HCT116 (cell line): Measurements from ENCODE around the gene ABCG1. TPM values are rescaled to one million over a fixed set of nuclear protein-coding genes. Genes with fewer than 3 reads are reported as not detected.

Source experiments
- ATAC-seq: fragments of 200-7000 bp; cut with Tn5 transposase; 2 replicates; pipeline ENCODE4 v1.9.1; 2020; ENCODE audit warnings: mild to moderate bottlenecking, moderate library complexity
- BruUV-seq: library from RNA; stranded (reverse); fragments of 400-500 nt; replicated peaks from 2 replicates; lab custom pipeline; 2021; lab: Mats Ljungman, UMichigan
- CTCF ChIA-PET: fragments of 300-600 bp; sonication (Branson Sonifier 250); formaldehyde crosslinking; loops from one replicate; lab custom pipeline; 2021; ENCODE audit warnings: antibody characterized with exemption; lab: Charles Lee
- POLR2A ChIA-PET: fragments of 300-600, 350-600 bp; sonication (Branson Sonifier 250); formaldehyde crosslinking; loops from one replicate; lab custom pipeline; 2021; ENCODE audit warnings: antibody characterized with exemption; lab: Charles Lee
- RAD21 ChIA-PET, 2 experiments: fragments of 300-600 bp; sonication (Branson Sonifier 250); formaldehyde crosslinking; loops; one replicate each; lab custom pipeline; 2023; ENCODE audit warnings: low total read pairs in 2 of 2; ENCODE audit not compliant: uncharacterized antibody in 2 of 2, unreplicated experiment in 2 of 2, low non-redundant PET in 1 of 2; lab: Charles Lee
- DNase-seq: peaks from one replicate; pipeline ENCODE4 v3.0.0-alpha.2; 2010; ENCODE audit warnings: low read depth, low spot score
- H2AFZ ChIP-seq: fragments of 200-600 bp; shearing (Covaris generic), sonication (generic); 2 replicates; pipeline ENCODE4 v1.6.1; 2017; ENCODE audit warnings: low read depth, mixed run types, mixed read lengths, antibody characterized with exemption, low read length; ENCODE audit not compliant: poor library complexity, severe bottlenecking
- H3K27ac ChIP-seq: 2 replicates; pipeline ENCODE4 v1.5.1; 2012; ENCODE audit warnings: low read depth, low read length
- H3K27me3 ChIP-seq: fragments of 200-600 bp; sonication (generic); 2 replicates; pipeline ENCODE4 v1.6.1; 2016; ENCODE audit warnings: mixed run types, low read length, mixed read lengths; ENCODE audit not compliant: insufficient read depth
- H3K36me3 ChIP-seq, 2 experiments: fragments of 200-500 bp in 1 of 2; fragments of 200-600 bp in 1 of 2; sonication (Bioruptor generic) in 1 of 2; sonication (generic) in 1 of 2; 2 replicates each; pipeline versions ENCODE4 v1.5.1 to v1.6.1; 2014 to 2016; ENCODE audit warnings: low read length in 2 of 2, inconsistent platforms in 1 of 2, mixed read lengths in 1 of 2, mixed run types in 1 of 2; ENCODE audit not compliant: insufficient read depth in 2 of 2, control insufficient read depth in 1 of 2
- H3K4me1 ChIP-seq, 2 experiments: fragments of 200-600 bp in 1 of 2; sonication (generic) in 1 of 2; 2 replicates each; pipeline versions ENCODE4 v1.5.1 to v1.6.1; 2012 to 2017; ENCODE audit warnings: low read length in 2 of 2, inconsistent platforms in 1 of 2, mild to moderate bottlenecking in 1 of 2, mixed read lengths in 1 of 2, mixed run types in 1 of 2, moderate library complexity in 1 of 2; ENCODE audit not compliant: insufficient read depth in 2 of 2, control insufficient read depth in 1 of 2
- H3K4me2 ChIP-seq: fragments of 200-600 bp; sonication (generic); 2 replicates; pipeline ENCODE4 v1.6.1; 2017; ENCODE audit warnings: mixed run types, low read length, mixed read lengths
- H3K4me3 ChIP-seq, 2 experiments: fragments of 200-600 bp in 1 of 2; sonication (generic) in 1 of 2; replicated peaks in 1 of 2; 2 replicates each; pipeline ENCODE4 v1.5.1; 2011 to 2016; ENCODE audit warnings: low read length in 2 of 2, control low read depth in 1 of 2, low read depth in 1 of 2, mild to moderate bottlenecking in 1 of 2, mixed read lengths in 1 of 2, mixed run types in 1 of 2
- H3K79me2 ChIP-seq: fragments of 200-600 bp; sonication (generic); 2 replicates; pipeline ENCODE4 v1.6.1; 2017; ENCODE audit warnings: mild to moderate bottlenecking, mixed run types, low read length, moderate library complexity, mixed read lengths; ENCODE audit not compliant: insufficient read depth
- H3K9ac ChIP-seq: fragments of 200-600 bp; sonication (generic); 2 replicates; pipeline ENCODE4 v1.6.1; 2016; ENCODE audit warnings: low read length, mixed read lengths
- H3K9me2 ChIP-seq: fragments of 200-600 bp; sonication (generic), shearing (Covaris generic); 2 replicates; pipeline ENCODE4 v1.6.1; 2017; ENCODE audit warnings: mixed run types, mild to moderate bottlenecking, moderate library complexity; ENCODE audit not compliant: insufficient read depth
- H3K9me3 ChIP-seq, 2 experiments: fragments of 200-500 bp in 1 of 2; fragments of 200-600 bp in 1 of 2; sonication (Bioruptor generic) in 1 of 2; sonication (generic) in 1 of 2; 2 replicates each; pipeline ENCODE4 v1.6.1; 2014 to 2017; ENCODE audit warnings: low read length in 2 of 2, mixed read lengths in 2 of 2, inconsistent platforms in 1 of 2, low read depth in 1 of 2, mild to moderate bottlenecking in 1 of 2, mixed run types in 1 of 2, moderate library complexity in 1 of 2; ENCODE audit not compliant: control insufficient read depth in 1 of 2, insufficient read depth in 1 of 2
- H4K20me1 ChIP-seq: fragments of 200-600 bp; sonication (generic), shearing (Covaris generic); 2 replicates; pipeline ENCODE4 v1.6.1; 2017; ENCODE audit warnings: mixed run types, mild to moderate bottlenecking, moderate library complexity; ENCODE audit not compliant: insufficient read depth
- CBX3 ChIP-seq: IDR thresholded peaks from 2 replicates; pipeline ENCODE4 v1.6.1; 2012; ENCODE audit warnings: low read depth
- CEBPB ChIP-seq: IDR thresholded peaks from 2 replicates; pipeline ENCODE4 v1.6.1; 2012; ENCODE audit warnings: low read depth
- EGR1 ChIP-seq: IDR thresholded peaks from 2 replicates; pipeline ENCODE4 v1.6.1; 2012; ENCODE audit warnings: low read depth
- EZH2phosphoT487 ChIP-seq: fragments of 200-600 bp; IDR thresholded peaks from 2 replicates; pipeline ENCODE4 v1.6.1; 2018; ENCODE audit warnings: antibody characterized with exemption, borderline replicate concordance
- POLR2AphosphoS5 ChIP-seq: IDR thresholded peaks from 2 replicates; pipeline ENCODE4 v1.6.1; 2011; ENCODE audit warnings: mild to moderate bottlenecking, low read depth, low read length, moderate library complexity
- RAD21 ChIP-seq: IDR thresholded peaks from 2 replicates; pipeline ENCODE4 v1.6.1; 2012; ENCODE audit warnings: low read depth, mild to moderate bottlenecking
- SIN3A ChIP-seq: IDR thresholded peaks from 2 replicates; pipeline ENCODE4 v1.6.1; 2012; ENCODE audit warnings: low read depth
- SRF ChIP-seq: IDR thresholded peaks from 2 replicates; pipeline ENCODE4 v1.6.1; 2012; ENCODE audit warnings: low read depth
- TCF7L2 ChIP-seq: IDR thresholded peaks from 2 replicates; pipeline ENCODE4 v1.7.0; 2011; ENCODE audit warnings: borderline replicate concordance, inconsistent platforms; ENCODE audit not compliant: insufficient read depth, insufficient read length; ENCODE audit errors: extremely low read depth
- YY1 ChIP-seq: IDR thresholded peaks from 2 replicates; pipeline ENCODE4 v1.6.1; 2011; ENCODE audit warnings: low read length, low read depth, moderate library complexity, mild to moderate bottlenecking; ENCODE audit not compliant: insufficient replicate concordance; ENCODE audit errors: extremely low read depth
- ZNF274 ChIP-seq: fragments of 200-500 bp; sonication (Bioruptor generic); IDR thresholded peaks from 2 replicates; pipeline ENCODE4 v1.6.1; 2014; ENCODE audit warnings: mild to moderate bottlenecking, low read depth, low read length, inconsistent platforms
- intact Hi-C: fragments of 100-400 bp; cut with micrococcal nuclease; formaldehyde crosslinking; loops from 2 replicates; pipeline ENCODE4 v1.10.0; 2022
- total RNA-seq: library from RNA; stranded (reverse); gene quantifications from one replicate; pipeline ENCODE4 v1.2.1, GENCODE V29; 2021; ENCODE audit not compliant: unreplicated experiment
- TF ChIP-seq, protein P1 (sequence below): IDR thresholded peaks from 2 replicates; pipeline ENCODE4 v1.6.1; 2012

The ABCG1 gene
- total RNA-seq, 1 experiment from 2014 or later = 1.6 TPM

GRCh38 chr21:42194863-42195262, 24.1 kb upstream of the ABCG1 start:
- RAD21 ChIA-PET = no interaction called here
- no peak for TF ChIP-seq CBX3
- no peak for TF ChIP-seq CEBPB
- no peak for TF ChIP-seq EZH2phosphoT487
- no peak for TF ChIP-seq SRF
- TF ChIP-seq, protein P1, sequence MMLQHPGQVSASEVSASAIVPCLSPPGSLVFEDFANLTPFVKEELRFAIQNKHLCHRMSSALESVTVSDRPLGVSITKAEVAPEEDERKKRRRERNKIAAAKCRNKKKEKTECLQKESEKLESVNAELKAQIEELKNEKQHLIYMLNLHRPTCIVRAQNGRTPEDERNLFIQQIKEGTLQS = no peak
- no peak for TF ChIP-seq EGR1
- TF ChIP-seq POLR2AphosphoS5 = no peak
- no peak for TF ChIP-seq RAD21
- TF ChIP-seq TCF7L2 = no peak
- no peak for TF ChIP-seq ZNF274
- no peak for TF ChIP-seq SIN3A
- no peak for TF ChIP-seq YY1
- TF ChIP-seq, all 23 proteins: peak for 0
- H3K4me1 ChIP-seq = peaks cover 7 to 9% of the 10 kb centered on the region in 2 experiments; a peak in 3 of 4 replicates
- POLR2A ChIA-PET = no interaction called here
- CTCF ChIA-PET = no interaction called here
- no peaks in the 10 kb centered on the region for H3K36me3 ChIP-seq
- BruUV-seq = no TSS peak
- ATAC-seq (no peak), DNase-seq (no peak)
- H3K4me2 ChIP-seq = no peak overlapping the region
- H3K9ac ChIP-seq = no peak overlapping the region
- no peaks in the 10 kb centered on the region for H3K9me3 ChIP-seq
- H3K27me3 ChIP-seq = no peaks in the 10 kb centered on the region
- intact Hi-C loops = no loop called here
- H3K9me2 ChIP-seq = no peaks in the 10 kb centered on the region
- H3K79me2 ChIP-seq = no peaks in the 10 kb centered on the region
- H3K27ac ChIP-seq = no peak overlapping the region
- no peak overlapping the region for H3K4me3 ChIP-seq
- H2AFZ ChIP-seq = no peak overlapping the region
- no peaks in the 10 kb centered on the region for H4K20me1 ChIP-seq
